CD4-positive, alpha-beta memory T cell (primary cell): ENCODE data around the gene PRELID1. TPM values are rescaled to one million over a fixed set of nuclear protein-coding genes. Genes with fewer than 3 reads are reported as not detected.

Source experiments
- CTCF ChIA-PET: fragments of 350-600 bp; sonication (Branson Sonifier 250); formaldehyde crosslinking; loops from one replicate; lab custom pipeline; 2021; ENCODE audit warnings: inconsistent platforms; ENCODE audit not compliant: partially characterized antibody; lab: Charles Lee
- POLR2A ChIA-PET: fragments of 350-600 bp; sonication (Branson Sonifier 250); formaldehyde crosslinking; loops from one replicate; lab custom pipeline; 2021; ENCODE audit not compliant: partially characterized antibody; lab: Charles Lee
- DNase-seq, 5 donors: peaks; one replicate each; pipeline versions ENCODE4 v3.0.0 to v3.0.0-alpha.2; 2020 to 2022; ENCODE audit warnings: mixed read lengths in 1 of 5
- H3K27ac ChIP-seq: one replicate; pipeline ENCODE4 v1.7.0; 2013; ENCODE audit warnings: low read depth, low read length
- H3K27me3 ChIP-seq: 2 replicates; pipeline ENCODE4 v1.7.0; 2013; ENCODE audit warnings: mild to moderate bottlenecking, low read length, moderate library complexity; ENCODE audit not compliant: insufficient read depth
- H3K36me3 ChIP-seq: 2 replicates; pipeline ENCODE4 v1.7.0; 2013; ENCODE audit warnings: mild to moderate bottlenecking, low read length, moderate library complexity; ENCODE audit not compliant: insufficient read depth
- H3K4me1 ChIP-seq: 2 replicates; pipeline ENCODE4 v1.7.0; 2013; ENCODE audit warnings: mild to moderate bottlenecking, low read length, moderate library complexity; ENCODE audit not compliant: insufficient read depth
- H3K4me3 ChIP-seq, 2 donors: one replicate each; pipeline ENCODE4 v1.7.0; 2013; ENCODE audit warnings: low read length in 2 of 2, mild to moderate bottlenecking in 1 of 2
- H3K9me3 ChIP-seq, 2 donors: one replicate each; pipeline ENCODE4 v1.7.0; 2013; ENCODE audit warnings: low read length in 2 of 2, control low read depth in 1 of 2; ENCODE audit not compliant: control insufficient read depth in 1 of 2
- H3K27ac Mint-ChIP-seq, 7 donors: one replicate each; pipeline ENCODE4 v1.8.0; 2020 to 2021; ENCODE audit warnings: mixed read lengths in 7 of 7, mild to moderate bottlenecking in 6 of 7, inconsistent platforms in 3 of 7, moderate library complexity in 3 of 7
- H3K27me3 Mint-ChIP-seq, 2 donors: one replicate each; pipeline ENCODE4 v1.8.0; 2020 to 2021; ENCODE audit warnings: mixed read lengths in 2 of 2
- H3K36me3 Mint-ChIP-seq, 2 donors: one replicate each; pipeline ENCODE4 v1.8.0; 2020 to 2021; ENCODE audit warnings: mixed read lengths in 2 of 2, inconsistent platforms in 1 of 2, mild to moderate bottlenecking in 1 of 2
- H3K4me1 Mint-ChIP-seq, 4 donors: one replicate each; pipeline ENCODE4 v1.8.0; 2020 to 2021; ENCODE audit warnings: mixed read lengths in 4 of 4, mild to moderate bottlenecking in 1 of 4
- H3K4me3 Mint-ChIP-seq, 8 donors: one replicate each; pipeline ENCODE4 v1.8.0; 2020 to 2021; ENCODE audit warnings: mixed read lengths in 8 of 8, mild to moderate bottlenecking in 7 of 8, moderate library complexity in 6 of 8, inconsistent platforms in 3 of 8
- H3K9me3 Mint-ChIP-seq, 8 donors: one replicate each; pipeline ENCODE4 v1.8.0; 2020 to 2021; ENCODE audit warnings: mixed read lengths in 8 of 8, mild to moderate bottlenecking in 5 of 8, inconsistent platforms in 3 of 8, moderate library complexity in 1 of 8
- intact Hi-C: fragments of 100-400 bp; cut with micrococcal nuclease; formaldehyde crosslinking; loops from one replicate; pipeline ENCODE4 v1.15.1; 2023
- polyA plus RNA-seq, 2 donors: library from polyadenylated mRNA; unstranded; fragments of 300-500 nt; fragmentation: Illumina TruSeq; gene quantifications; one replicate each; pipeline ENCODE4 v1.2.3, GENCODE V29; 2021
- total RNA-seq, 2 experiments: library from RNA; stranded (reverse); gene quantifications; one replicate each; pipeline ENCODE4 v1.2.3, GENCODE V29; 2021

Gene PRELID1
- total and polyA plus RNA-seq, 4 experiments from 2014 or later = 70.9 to 229 (median 140) TPM

DNA sequence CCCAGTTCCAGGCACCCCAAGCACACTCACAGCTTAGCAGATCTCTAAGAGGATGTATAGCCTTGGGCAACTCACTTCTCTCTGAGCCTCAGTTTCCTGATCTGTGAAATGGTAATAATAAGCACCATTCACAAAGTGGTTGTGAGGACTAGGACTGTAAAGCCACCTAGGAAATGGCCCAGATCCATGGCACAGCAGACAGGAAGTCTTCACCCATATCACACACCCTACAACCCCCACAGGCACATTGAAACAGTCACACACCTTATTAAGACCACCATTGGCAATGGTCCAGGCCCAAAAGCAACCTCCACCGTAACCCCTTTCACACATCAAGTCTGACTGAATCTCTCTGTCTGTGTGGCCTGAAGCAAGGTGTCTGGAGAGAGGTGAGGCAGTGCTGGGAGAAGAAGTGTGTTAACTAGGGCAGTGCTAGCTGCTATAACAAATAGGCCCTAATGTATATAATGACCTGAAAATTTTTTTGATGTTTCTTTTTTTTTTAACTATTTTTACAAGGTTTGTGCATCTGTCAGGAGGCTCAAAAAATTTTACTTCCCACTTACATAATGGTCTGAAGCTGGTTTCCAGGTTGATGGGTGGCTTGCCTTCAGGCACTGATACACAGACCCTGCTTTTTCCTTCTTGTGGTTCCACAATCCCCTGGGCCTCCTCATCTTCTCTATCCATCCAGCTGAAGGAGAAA lies 51.7 kb downstream of the PRELID1 start:
- intact Hi-C loops = loop anchor here (5.0 kb wide), 1 partner anchor 37 kb away; no protein-coding TSS in a partner anchor
- Histone ChIP-seq H3K27me3 (no peaks in the 10 kb centered on the region), H3K9me3 (no peaks in the 10 kb centered on the region), H3K4me3 (no peak overlapping the region), H3K36me3 (no peaks in the 10 kb centered on the region), H3K4me1 (peaks cover 60% of the 10 kb centered on the region), H3K27ac (no peak overlapping the region)
- DNase-seq = no peak
- ChIA-PET POLR2A (interaction anchor here (1.7 to 4.9 kb wide), 5 partner anchors 17 to 100 kb away, joined by 4 to 43 read pairs (median 22); partner anchors contain the start of gene PRR7), CTCF (interaction anchor here (1.3 to 8.7 kb wide), 5 partner anchors 15 to 48 kb away, joined by 5 to 90 read pairs (median 11); no protein-coding TSS in a partner anchor)
- Mint-ChIP-seq H3K4me1 (peaks cover 43 to 90% (median 67%) of the 10 kb centered on the region in 4 donors), H3K4me3 (peak overlapping the region in 3 of 8 donors; percentile 13 to 65 (median 49)), H3K36me3 (peaks cover 7 to 31% of the 10 kb centered on the region in 2 donors), H3K27ac (peak overlapping the region in 4 of 7 donors; percentile 33 to 89 (median 36)), H3K27me3 (no peaks in the 10 kb centered on the region), H3K9me3 (peaks cover 0 to 3% (median under 1%) of the 10 kb centered on the region in 8 donors)

DNA sequence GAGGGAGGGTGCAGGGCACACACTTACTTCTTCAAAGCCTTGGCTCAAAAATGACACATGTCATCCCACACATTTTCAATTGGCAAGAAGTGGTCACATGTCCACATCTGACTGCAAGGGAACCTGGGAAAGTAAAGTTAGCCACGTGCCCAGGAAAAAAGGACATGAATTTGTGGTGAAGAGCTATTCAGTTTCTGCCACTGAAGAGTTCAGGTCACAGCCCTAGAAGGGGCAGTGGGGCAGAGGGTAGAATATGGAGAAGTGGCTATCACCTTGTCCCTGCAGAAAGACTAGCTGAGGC lies 52.2 kb downstream of the PRELID1 start:
- H3K27ac ChIP-seq = no peak overlapping the region
- peaks cover 7 to 28% of the 10 kb centered on the region in 2 donors for H3K36me3 Mint-ChIP-seq
- peak overlapping the region in 3 of 7 donors; percentile 37 to 97 (median 89) for H3K27ac Mint-ChIP-seq
- peaks cover 60% of the 10 kb centered on the region for H3K4me1 ChIP-seq
- H3K4me3 ChIP-seq = no peak overlapping the region
- no peaks in the 10 kb centered on the region for H3K27me3 Mint-ChIP-seq
- no peaks in the 10 kb centered on the region for H3K27me3 ChIP-seq
- H3K4me3 Mint-ChIP-seq = peak overlapping the region in 1 of 8 donors; percentile 13
- no peak for DNase-seq
- no peaks in the 10 kb centered on the region for H3K9me3 ChIP-seq
- no peaks in the 10 kb centered on the region for H3K36me3 ChIP-seq
- ChIA-PET POLR2A (interaction anchor here (1.0 to 4.9 kb wide), 7 partner anchors 16 to 99 kb away, joined by 4 to 43 read pairs (median 18); partner anchors contain the start of gene PRR7), CTCF (interaction anchor here (1.3 to 8.7 kb wide), 5 partner anchors 14 to 100 kb away, joined by 5 to 90 read pairs (median 7); no protein-coding TSS in a partner anchor)
- peaks cover 41 to 89% (median 65%) of the 10 kb centered on the region in 4 donors for H3K4me1 Mint-ChIP-seq
- H3K9me3 Mint-ChIP-seq = peaks cover 0 to 3% (median under 1%) of the 10 kb centered on the region in 8 donors
- intact Hi-C loops = loop anchor here (5.0 kb wide), 1 partner anchor 36 kb away; no protein-coding TSS in a partner anchor

Other genes starting within 250 kb of the PRELID1 start
- gene FGFR4, start 216.9 kb upstream of the PRELID1 start, total RNA-seq = 1 to 10 TPM; 2.2 to 3.0 TPM
- not detected for gene FGFR4, start 216.9 kb upstream of the PRELID1 start, polyA plus RNA-seq
- 100 to 1,000 TPM; 116 to 122 TPM for gene NSD1, start 170.0 kb upstream of the PRELID1 start, total RNA-seq
- 10 to 100 TPM; 14.3 to 64.2 TPM for gene NSD1, start 170.0 kb upstream of the PRELID1 start, polyA plus RNA-seq
- gene RAB24, start 80 bp upstream of the PRELID1 start, total RNA-seq = 10 to 100 TPM; 19.8 to 20.5 TPM
- gene RAB24, start 80 bp upstream of the PRELID1 start, polyA plus RNA-seq = 10 to 100 TPM; 13.3 to 16.0 TPM
- 10 to 100 TPM; 17.3 TPM for gene MXD3, start 8.1 kb downstream of the PRELID1 start, total RNA-seq
- 1 to 10 TPM in 1 of 2 donors, under 1 TPM in 1; 0.28 to 1.2 TPM for gene MXD3, start 8.1 kb downstream of the PRELID1 start, polyA plus RNA-seq
- gene LMAN2, start 47.9 kb downstream of the PRELID1 start, total RNA-seq = 100 to 1,000 TPM; 114 to 123 TPM
- 100 to 1,000 TPM; 223 to 322 TPM for gene LMAN2, start 47.9 kb downstream of the PRELID1 start, polyA plus RNA-seq
- 100 to 1,000 TPM; 167 to 168 TPM for gene RGS14, start 54.1 kb downstream of the PRELID1 start, total RNA-seq
- 10 to 100 TPM; 62.3 to 96.7 TPM for gene RGS14, start 54.1 kb downstream of the PRELID1 start, polyA plus RNA-seq
- under 1 TPM in 1 of 2 experiments, not detected in 1; 0.11 TPM for gene SLC34A1, start 80.6 kb downstream of the PRELID1 start, total RNA-seq
- not detected for gene SLC34A1, start 80.6 kb downstream of the PRELID1 start, polyA plus RNA-seq
- not detected for gene PFN3, start 96.9 kb downstream of the PRELID1 start, total RNA-seq
- gene PFN3, start 96.9 kb downstream of the PRELID1 start, polyA plus RNA-seq = not detected
- not detected for gene F12, start 105.8 kb downstream of the PRELID1 start, total RNA-seq
- 1 to 10 TPM; 2.0 to 2.4 TPM for gene F12, start 105.8 kb downstream of the PRELID1 start, polyA plus RNA-seq
- gene GRK6, start 122.9 kb downstream of the PRELID1 start, total RNA-seq = 100 to 1,000 TPM; 189 to 191 TPM
- 100 to 1,000 TPM in 1 of 2 donors, 10 to 100 TPM in 1; 72.4 to 203 TPM for gene GRK6, start 122.9 kb downstream of the PRELID1 start, polyA plus RNA-seq
- 1 to 10 TPM; 5.2 to 7.2 TPM for gene PRR7, start 143.0 kb downstream of the PRELID1 start, total RNA-seq
- gene PRR7, start 143.0 kb downstream of the PRELID1 start, polyA plus RNA-seq = 10 to 100 TPM; 14.3 to 17.8 TPM
- 1 to 10 TPM in 1 of 2 experiments, under 1 TPM in 1; 0.99 to 1.2 TPM for gene DBN1, start 169.8 kb downstream of the PRELID1 start, total RNA-seq
- gene DBN1, start 169.8 kb downstream of the PRELID1 start, polyA plus RNA-seq = under 1 TPM in 1 of 2 donors, not detected in 1; 0.49 TPM
- 1 to 10 TPM; 5.8 to 7.3 TPM for gene PDLIM7, start 193.8 kb downstream of the PRELID1 start, total RNA-seq
- 1 to 10 TPM; 3.3 to 3.5 TPM for gene PDLIM7, start 193.8 kb downstream of the PRELID1 start, polyA plus RNA-seq
- 1 to 10 TPM; 3.7 to 3.9 TPM for gene DOK3, start 206.0 kb downstream of the PRELID1 start, total RNA-seq
- under 1 TPM in 1 of 2 donors, not detected in 1; 0.69 TPM for gene DOK3, start 206.0 kb downstream of the PRELID1 start, polyA plus RNA-seq
- 10 to 100 TPM; 72.9 to 80.3 TPM for gene DDX41, start 213.2 kb downstream of the PRELID1 start, total RNA-seq
- 10 to 100 TPM; 47.6 to 51.2 TPM for gene DDX41, start 213.2 kb downstream of the PRELID1 start, polyA plus RNA-seq